NOMO-1 treated with dmso at 0.1 percent for 144 hours (cell line): ENCODE measurements around the gene PRSS50.

Source experiments
- DNase-seq: peaks from one replicate; lab custom pipeline; 2025; ENCODE audit not compliant: unreplicated experiment; lab: John Stamatoyannopoulos, UW

Gene PRSS50

GRCh38 chr3:46693038-46693891, 24.4 kb downstream of the PRSS50 start, which contains the start of gene ALS2CL:
Gene ALS2CL (minus strand): TSS chr3:46693679. CDS start chr3:46689440, 4,239 bp downstream.
- peak; percentile 4 for DNase-seq

GRCh38 chr3:46692566-46692990, 25.1 kb downstream of the PRSS50 start:
- no peak for DNase-seq

DNA sequence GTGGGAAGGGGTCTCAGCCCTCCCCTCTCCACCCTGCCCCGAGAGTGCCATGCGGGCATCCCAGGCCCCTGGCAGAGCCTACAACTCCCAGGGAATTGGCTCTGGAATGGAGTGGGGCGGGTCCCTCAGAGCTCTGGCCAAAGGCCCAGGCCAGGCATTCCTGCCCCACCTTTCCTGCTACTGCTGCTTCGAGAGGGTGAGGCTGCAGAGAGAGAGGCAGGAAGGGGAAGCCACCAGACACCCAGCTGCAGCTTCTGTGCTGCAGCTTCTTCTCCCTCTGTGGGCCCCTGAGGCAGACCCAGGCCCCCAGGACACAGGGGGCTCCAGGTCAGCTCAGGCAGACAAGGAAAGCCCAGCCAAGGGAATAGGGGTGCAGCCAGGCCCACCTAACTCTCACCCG, 26.9 kb downstream of the PRSS50 start:
- no peak for DNase-seq

DNA sequence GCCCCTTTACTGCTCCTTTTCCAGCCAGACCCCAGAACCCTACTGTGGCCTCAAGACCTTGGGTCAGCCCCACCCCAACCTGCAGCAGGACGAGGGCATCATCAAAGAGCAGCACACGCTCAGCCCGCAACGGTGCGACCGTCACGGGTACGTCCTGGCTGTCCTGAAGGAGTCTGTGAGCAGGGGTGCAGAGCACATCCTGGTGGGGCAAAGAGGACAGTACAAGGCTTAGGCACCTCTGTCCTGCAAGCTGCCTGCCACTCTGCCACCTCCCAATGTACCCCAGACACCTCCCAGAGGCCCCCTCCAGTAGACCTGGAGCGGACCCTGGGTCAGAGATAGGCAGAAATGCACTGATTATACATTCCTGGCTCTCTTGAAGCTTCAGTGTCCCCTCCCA, 32.2 kb downstream of the PRSS50 start:
- DNase-seq: no peak

DNA sequence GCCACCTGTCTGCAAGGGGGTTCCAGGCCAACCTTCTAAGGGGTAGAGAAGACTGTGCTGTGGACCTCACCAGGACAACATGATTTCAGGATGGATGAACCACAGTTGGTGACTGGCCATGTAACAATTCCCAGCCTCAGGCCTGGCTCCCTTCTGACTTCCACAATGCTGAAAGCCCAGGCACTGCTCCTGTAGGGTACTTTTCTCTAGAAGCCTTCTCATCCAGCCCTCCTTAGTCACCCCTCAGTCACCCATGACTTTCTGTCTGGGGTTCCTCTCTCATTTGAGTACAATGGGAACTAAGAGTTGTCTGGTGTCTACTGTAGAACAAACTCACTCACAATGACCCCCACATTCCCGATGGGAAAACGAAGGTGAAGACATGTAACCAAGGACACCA, 32.8 kb downstream of the PRSS50 start:
- DNase-seq: no peak

DNA sequence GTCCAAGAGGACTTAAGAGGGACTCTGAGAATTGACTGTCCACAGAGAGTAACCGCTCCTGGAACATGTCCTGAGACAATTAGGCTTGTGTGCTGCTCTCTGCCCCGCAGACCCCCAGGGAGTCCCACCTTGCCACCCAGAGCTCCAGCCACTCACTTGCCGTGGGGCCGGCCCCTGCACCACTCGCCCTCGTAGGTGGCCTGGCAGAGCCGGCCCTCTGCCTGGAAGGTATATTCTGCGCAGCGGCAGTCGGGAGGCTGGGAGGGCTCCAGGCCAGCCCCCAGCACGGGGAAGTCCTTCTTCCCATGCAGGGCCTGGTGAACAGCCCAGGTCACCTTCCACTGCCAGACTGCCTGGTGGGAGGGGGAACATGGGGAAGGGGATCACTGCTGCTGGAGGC, 34.7 kb downstream of the PRSS50 start:
- no peak for DNase-seq

- DNase-seq: no peak
Measured at GRCh38 chr3:46681856-46682540, 35.7 kb downstream of the PRSS50 start.

GRCh38 chr3:46681387-46681786, 36.3 kb downstream of the PRSS50 start:
- no peak for DNase-seq

DNA sequence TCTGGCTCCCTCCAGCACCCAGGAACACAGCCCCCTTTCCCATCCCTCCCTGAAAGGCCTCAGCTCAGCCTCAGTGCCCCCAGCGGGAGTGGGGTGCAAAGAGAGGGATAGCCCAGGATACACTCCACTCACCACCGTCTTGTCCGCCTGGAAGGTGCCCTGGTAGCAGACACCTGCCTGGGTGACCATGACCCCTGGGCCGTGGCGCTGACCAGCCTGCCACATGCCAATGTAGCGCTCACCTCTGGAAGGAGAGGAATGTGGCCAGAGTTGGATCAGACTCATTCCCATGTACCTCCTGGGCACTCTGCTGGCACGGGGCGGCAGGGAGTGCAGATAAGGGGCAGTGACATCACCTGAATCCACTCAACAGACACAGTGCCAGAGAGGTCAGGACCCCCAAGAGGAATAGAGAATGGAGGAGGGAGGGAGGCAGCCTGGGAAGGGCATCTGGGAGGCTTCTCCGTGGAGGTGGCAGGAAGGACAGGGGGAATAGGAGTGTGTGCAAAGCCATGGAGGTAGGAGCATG, 37.3 kb downstream of the PRSS50 start:
- no peak for DNase-seq

DNA sequence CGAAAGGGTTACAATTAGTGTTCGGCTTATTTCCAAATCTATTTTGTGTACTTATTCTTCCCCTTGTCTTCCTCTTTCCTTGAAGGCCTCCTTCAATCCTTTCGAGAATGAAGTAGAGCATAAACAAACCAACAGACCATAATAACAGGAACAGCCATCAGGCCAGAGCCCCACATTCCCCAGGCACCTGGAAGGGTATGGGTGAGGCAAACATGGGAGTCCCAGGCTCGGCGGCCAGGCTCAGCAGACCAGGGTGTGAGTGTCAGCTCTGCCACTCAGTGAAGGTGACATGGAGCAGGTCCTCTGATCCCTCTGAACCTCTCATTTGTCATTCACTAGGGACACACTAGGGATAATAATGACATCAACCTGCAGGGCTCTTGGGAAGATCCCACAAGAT, 38.0 kb downstream of the PRSS50 start:
- no peak for DNase-seq

DNA sequence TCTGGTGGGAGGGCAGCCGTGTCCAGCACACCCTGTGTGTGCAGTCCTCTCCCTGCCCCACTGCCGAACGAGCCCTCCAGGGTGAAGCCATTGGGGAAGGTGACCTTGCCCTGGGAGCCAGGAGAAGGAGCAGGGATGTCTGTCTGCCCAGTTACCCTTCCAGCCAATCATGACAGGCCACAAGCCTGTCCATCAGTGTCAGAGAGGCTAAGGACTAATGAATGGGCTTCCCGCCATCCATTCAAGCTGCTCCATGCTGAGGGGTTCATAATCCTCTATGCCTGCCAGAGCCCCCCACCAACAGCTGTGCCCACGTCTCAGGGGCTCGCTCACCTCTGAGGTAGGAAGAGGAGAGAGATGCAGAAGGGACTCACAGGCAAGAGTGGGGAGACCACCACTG, 39.4 kb downstream of the PRSS50 start:
- no peak for DNase-seq

DNA sequence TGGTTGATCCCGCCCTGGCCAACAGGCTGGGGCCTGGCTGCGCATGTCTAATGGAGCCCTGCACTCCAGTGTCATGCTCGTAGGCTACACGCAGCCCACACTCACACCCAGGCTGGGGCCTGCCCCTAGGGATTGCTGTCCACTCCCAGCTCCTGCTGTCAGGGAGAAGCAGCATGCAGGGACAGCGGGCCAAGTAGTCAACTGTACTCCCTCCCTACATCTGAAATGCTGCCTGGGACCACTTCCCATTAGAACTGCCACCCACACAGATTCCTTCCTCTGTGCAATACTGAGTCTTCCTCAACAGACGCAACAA, 40.3 kb downstream of the PRSS50 start:
- DNase-seq: no peak

DNA sequence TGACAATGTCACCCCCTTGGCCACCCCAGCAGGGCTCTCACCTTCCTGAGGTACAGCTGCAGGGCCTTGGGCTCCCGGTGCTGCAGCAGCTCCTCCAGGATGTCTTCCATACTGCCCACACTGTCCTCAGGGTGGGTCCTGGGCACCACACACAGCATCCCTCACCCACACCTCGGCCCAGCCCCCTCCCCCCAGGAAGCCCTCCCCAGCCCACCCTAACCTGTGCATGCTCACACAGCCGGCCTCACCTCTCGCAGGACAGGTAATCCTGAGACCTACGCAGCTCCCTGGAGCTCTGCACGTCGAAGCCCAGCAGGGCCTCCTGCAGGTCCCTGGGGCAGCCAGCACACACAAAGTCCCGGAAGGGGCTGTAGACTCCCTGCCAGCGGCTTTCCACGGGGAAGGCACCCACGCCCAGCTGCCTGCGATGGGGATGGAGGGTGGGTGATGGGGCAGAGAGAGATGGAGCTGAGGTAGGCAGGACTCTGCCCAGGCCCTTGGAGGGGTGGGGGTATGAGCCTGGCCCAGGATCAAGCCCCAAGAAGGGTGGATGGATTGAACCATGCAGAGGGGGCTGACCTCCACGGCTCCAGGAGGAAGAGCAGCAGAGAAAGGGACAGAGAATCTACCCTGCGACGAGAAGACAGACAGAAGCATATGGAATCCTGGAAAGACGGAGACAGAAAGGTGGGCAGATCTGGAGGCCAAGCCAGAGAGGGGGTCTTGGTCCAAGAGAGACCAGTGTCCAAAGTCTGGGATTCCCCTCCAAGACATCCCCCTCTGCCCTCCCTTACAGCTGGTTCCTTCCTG, 40.9 kb downstream of the PRSS50 start:
- no peak for DNase-seq

GRCh38 chr3:46675843-46676567, 41.7 kb downstream of the PRSS50 start:
- no peak for DNase-seq

GRCh38 chr3:46675426-46675825, 42.2 kb downstream of the PRSS50 start:
- no peak for DNase-seq

DNA sequence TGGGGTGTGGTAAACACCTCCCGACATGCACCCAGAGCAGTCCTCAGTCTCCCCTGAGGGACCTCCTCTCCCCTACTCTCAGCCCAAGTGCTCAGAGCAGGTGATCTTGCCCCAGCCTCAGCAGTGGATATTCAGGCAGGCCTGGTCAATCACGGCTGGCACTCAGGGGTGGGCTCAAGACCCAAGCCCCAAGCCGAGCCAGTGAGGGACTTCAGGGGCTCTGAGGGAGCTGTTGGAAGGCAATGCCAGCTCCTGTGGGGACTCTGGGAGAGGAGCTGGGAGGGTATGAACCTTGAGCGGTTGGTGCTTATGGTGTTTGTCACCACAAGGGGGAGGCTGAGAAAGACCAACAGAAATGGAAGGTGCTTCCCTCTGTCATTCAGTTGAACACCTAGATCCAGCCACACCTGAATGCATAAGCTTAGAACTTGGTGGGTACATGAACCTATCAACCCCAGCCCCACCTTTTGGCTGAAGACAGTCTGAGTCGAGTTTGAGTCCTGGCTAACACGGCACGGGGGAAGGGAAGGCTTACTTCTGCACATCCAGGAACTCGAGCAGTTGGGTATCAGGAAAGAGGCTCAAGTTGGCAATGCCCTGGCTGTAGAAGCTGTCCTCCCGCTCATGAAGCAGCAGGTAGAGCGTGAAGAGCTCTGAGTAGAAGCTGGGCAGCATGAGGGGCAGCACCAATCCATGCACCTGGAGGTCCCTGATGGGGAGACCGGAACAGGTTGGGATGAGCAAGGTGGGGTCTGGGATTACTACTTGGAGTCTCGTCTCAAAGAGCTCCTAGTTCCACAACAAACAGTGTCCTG, 43.4 kb downstream of the PRSS50 start:
- DNase-seq: no peak

DNA sequence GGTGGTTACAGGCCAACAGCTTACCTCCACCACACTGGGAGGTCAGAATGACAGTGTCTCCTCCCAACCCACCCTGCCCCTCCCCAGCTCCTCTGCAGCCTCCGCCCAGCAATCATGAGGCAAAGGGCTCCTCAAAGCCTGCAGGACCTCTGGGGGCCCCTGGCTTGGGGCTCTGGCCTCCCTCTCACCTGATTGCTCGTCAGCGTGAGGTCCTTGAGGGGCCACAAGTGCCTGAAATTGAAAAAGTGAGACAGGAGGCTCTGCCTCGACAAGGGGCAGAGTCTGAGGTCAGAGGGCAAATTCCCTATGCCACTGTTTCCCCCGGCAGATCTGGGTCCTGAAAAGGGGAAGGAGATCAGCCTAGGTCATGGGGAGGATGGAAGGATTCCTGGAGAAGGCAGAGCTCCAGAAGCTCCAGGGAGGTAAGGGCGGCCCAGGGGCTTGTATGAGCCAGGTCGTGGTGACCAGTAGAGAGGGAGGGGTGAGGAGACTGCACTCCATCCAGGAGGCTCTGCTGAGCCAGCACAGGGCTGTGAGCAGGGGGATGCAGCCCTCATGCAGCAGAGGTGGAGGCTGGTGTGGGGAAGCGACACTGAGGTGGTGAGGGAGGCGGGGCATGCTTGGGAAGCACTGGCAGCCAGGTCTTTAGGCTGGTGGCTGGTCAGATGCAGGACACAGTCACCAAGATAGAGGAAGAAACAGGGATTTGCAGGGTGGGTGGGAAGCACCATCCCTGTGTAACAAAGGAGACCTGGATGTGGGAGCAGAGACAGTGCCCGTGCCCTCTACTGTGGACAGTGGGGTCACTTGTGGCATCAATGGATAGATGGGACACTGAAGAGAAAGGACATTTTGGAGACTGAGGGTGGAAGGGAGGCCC, 44.3 kb downstream of the PRSS50 start:
- DNase-seq: no peak

DNA sequence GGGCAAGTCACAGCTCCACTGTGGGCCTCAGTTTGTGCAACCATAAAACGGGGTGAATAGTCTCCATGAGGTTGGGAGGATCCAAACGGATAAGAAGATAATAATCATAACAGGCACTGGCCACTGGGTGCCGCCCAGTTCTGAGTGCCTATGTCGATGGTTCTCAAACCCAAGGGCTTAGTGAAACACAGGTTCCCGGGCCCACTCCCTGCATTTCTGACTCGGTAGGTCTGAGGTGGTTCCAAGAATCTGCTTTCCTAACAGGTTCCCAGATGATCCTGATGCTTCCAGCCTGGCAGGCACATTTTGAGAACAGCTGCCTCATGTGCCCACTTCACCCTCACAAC, 45.3 kb downstream of the PRSS50 start:
- DNase-seq: no peak
